H9 (cell line): Measurements from ENCODE around the gene ECSIT. TPM values are rescaled to one million over a fixed set of nuclear protein-coding genes. Genes with fewer than 3 reads are reported as not detected.
A peak's percentile ranks its signal among the peaks of the same experiment; 100 is the strongest.

ENCODE experiments used
- DNase-seq: peaks from one replicate; pipeline ENCODE4 v3.0.0-alpha.2; 2017
- H2AFZ ChIP-seq: one replicate; pipeline ENCODE4 v1.6.1; 2013; ENCODE audit warnings: mild to moderate bottlenecking, low read length, control low read depth, moderate library complexity
- H2AK5ac ChIP-seq: 2 replicates; pipeline ENCODE4 v1.6.1; 2013; ENCODE audit warnings: low read length, control low read depth, mixed read lengths; ENCODE audit not compliant: insufficient read length
- H2BK120ac ChIP-seq: one replicate; pipeline ENCODE4 v1.6.1; 2013; ENCODE audit warnings: low read depth, mild to moderate bottlenecking, low read length, control low read depth, inconsistent platforms; ENCODE audit not compliant: poor library complexity, severe bottlenecking
- H2BK12ac ChIP-seq: 2 replicates; pipeline ENCODE4 v1.6.1; 2013; ENCODE audit warnings: low read length, control low read depth, mixed read lengths, low read depth; ENCODE audit not compliant: insufficient read length
- H2BK15ac ChIP-seq: 2 replicates; pipeline ENCODE4 v1.6.1; 2013; ENCODE audit warnings: low read depth, low read length, control low read depth
- H2BK20ac ChIP-seq: one replicate; pipeline ENCODE4 v1.6.1; 2013; ENCODE audit warnings: low read depth, mild to moderate bottlenecking, low read length, control low read depth, inconsistent platforms; ENCODE audit not compliant: poor library complexity, severe bottlenecking
- H2BK5ac ChIP-seq: 2 replicates; pipeline ENCODE4 v1.6.1; 2013; ENCODE audit warnings: low read length, control low read depth, mixed read lengths; ENCODE audit not compliant: insufficient read length
- H3K14ac ChIP-seq: 2 replicates; pipeline ENCODE4 v1.6.1; 2013; ENCODE audit warnings: low read length, control low read depth; ENCODE audit not compliant: insufficient read depth
- H3K18ac ChIP-seq: 2 replicates; pipeline ENCODE4 v1.6.1; 2013; ENCODE audit warnings: low read depth, mild to moderate bottlenecking, mixed read lengths, low read length, control low read depth; ENCODE audit not compliant: insufficient read length
- H3K23ac ChIP-seq: 2 replicates; pipeline ENCODE4 v1.6.1; 2013; ENCODE audit warnings: low read length, control low read depth, mixed read lengths, low read depth; ENCODE audit not compliant: insufficient read length
- H3K23me2 ChIP-seq: 2 replicates; pipeline ENCODE4 v1.6.1; 2013; ENCODE audit warnings: low read depth, mild to moderate bottlenecking, mixed read lengths, low read length, control low read depth; ENCODE audit not compliant: insufficient read length, poor library complexity, severe bottlenecking
- H3K27ac ChIP-seq: 2 replicates; pipeline ENCODE4 v1.5.1; 2013; ENCODE audit warnings: low read length, control low read depth, mixed read lengths, low read depth; ENCODE audit not compliant: insufficient read length
- H3K27me3 ChIP-seq: 2 replicates; pipeline ENCODE4 v1.6.1; 2013; ENCODE audit warnings: low read length, control low read depth, inconsistent platforms; ENCODE audit not compliant: insufficient read depth
- H3K4ac ChIP-seq: 2 replicates; pipeline ENCODE4 v1.6.1; 2013; ENCODE audit warnings: low read depth, mild to moderate bottlenecking, control low read depth, inconsistent platforms, low read length, moderate library complexity
- H3K4me1 ChIP-seq: 2 replicates; pipeline ENCODE4 v1.6.1; 2013; ENCODE audit warnings: low read length, control low read depth, inconsistent platforms; ENCODE audit not compliant: insufficient read depth
- H3K4me2 ChIP-seq: 2 replicates; pipeline ENCODE4 v1.6.1; 2013; ENCODE audit warnings: low read length, control low read depth, mixed read lengths; ENCODE audit not compliant: insufficient read length, insufficient read depth
- H3K56ac ChIP-seq: 2 replicates; pipeline ENCODE4 v1.6.1; 2013; ENCODE audit warnings: low read depth, mild to moderate bottlenecking, mixed read lengths, low read length, control low read depth; ENCODE audit not compliant: insufficient read length
- H3K79me1 ChIP-seq: 2 replicates; pipeline ENCODE4 v1.6.1; 2013; ENCODE audit warnings: low read depth, mild to moderate bottlenecking, moderate library complexity, low read length, control low read depth, inconsistent platforms; ENCODE audit not compliant: insufficient read depth, poor library complexity, severe bottlenecking
- H3K79me2 ChIP-seq: 2 replicates; pipeline ENCODE4 v1.6.1; 2013; ENCODE audit warnings: low read length, control low read depth, inconsistent platforms; ENCODE audit not compliant: insufficient read depth
- H3K9ac ChIP-seq: 2 replicates; pipeline ENCODE4 v1.6.1; 2013; ENCODE audit warnings: low read length, control low read depth, mixed read lengths; ENCODE audit not compliant: insufficient read length; ENCODE audit errors: extremely low read depth
- H3K9me3 ChIP-seq: one replicate; pipeline ENCODE4 v1.6.1; 2013; ENCODE audit warnings: low read depth, low read length, inconsistent platforms; ENCODE audit not compliant: control insufficient read depth
- H3T11ph ChIP-seq: one replicate; pipeline ENCODE4 v1.6.1; 2013; ENCODE audit warnings: mild to moderate bottlenecking, low read length, control low read depth, inconsistent platforms
- H4K20me1 ChIP-seq: one replicate; pipeline ENCODE4 v1.6.1; 2013; ENCODE audit not compliant: control insufficient read depth, insufficient read length, insufficient read depth
- H4K5ac ChIP-seq: 2 replicates; pipeline ENCODE4 v1.6.1; 2013; ENCODE audit warnings: low read depth, mild to moderate bottlenecking, mixed read lengths, low read length, control low read depth; ENCODE audit not compliant: insufficient read length
- H4K8ac ChIP-seq: replicated peaks from 2 replicates; pipeline ENCODE4 v1.6.1; 2013; ENCODE audit warnings: low read length, control low read depth, mixed read lengths, low read depth; ENCODE audit not compliant: insufficient read length
- H4K91ac ChIP-seq: 2 replicates; pipeline ENCODE4 v1.6.1; 2013; ENCODE audit warnings: low read depth, mild to moderate bottlenecking, moderate library complexity, mixed read lengths, low read length, control low read depth; ENCODE audit not compliant: insufficient read length
- H3K27ac Mint-ChIP-seq, 3 experiments: 2 replicates in 2 of 3; 3 replicates in 1 of 3; pipeline ENCODE4 v1.8.0; 2020 to 2021; ENCODE audit warnings: mixed read lengths in 3 of 3, mild to moderate bottlenecking in 1 of 3, moderate library complexity in 1 of 3
- H3K27me3 Mint-ChIP-seq: 2 replicates; pipeline ENCODE4 v1.8.0; 2021; ENCODE audit warnings: low read depth, mild to moderate bottlenecking, moderate library complexity, mixed read lengths
- H3K36me3 Mint-ChIP-seq, 3 experiments: 2 replicates in 2 of 3; 3 replicates in 1 of 3; pipeline ENCODE4 v1.8.0; 2020 to 2021; ENCODE audit warnings: low read depth in 3 of 3, mixed read lengths in 3 of 3; ENCODE audit not compliant: insufficient read depth in 1 of 3
- H3K4me1 Mint-ChIP-seq, 2 experiments: 2 replicates each; pipeline ENCODE4 v1.8.0; 2020; ENCODE audit warnings: mixed read lengths in 2 of 2
- H3K4me3 Mint-ChIP-seq, 2 experiments: 2 replicates in 1 of 2; 3 replicates in 1 of 2; pipeline ENCODE4 v1.8.0; 2020 to 2021; ENCODE audit warnings: mild to moderate bottlenecking in 2 of 2, mixed read lengths in 2 of 2, moderate library complexity in 1 of 2
- H3K9me3 Mint-ChIP-seq, 2 experiments: 2 replicates in 1 of 2; 3 replicates in 1 of 2; pipeline ENCODE4 v1.8.0; 2020; ENCODE audit warnings: mild to moderate bottlenecking in 2 of 2, mixed read lengths in 2 of 2, moderate library complexity in 1 of 2
- WGBS: extraction: QIAGEN DNeasy Blood & Tissue Kit; methylation state at CpG from one replicate; pipeline ENCODE4 v1.1.7; 2013; ENCODE audit warnings: missing lambda C conversion rate, low lambda C conversion rate, mixed read lengths; ENCODE audit not compliant: insufficient read length; ENCODE audit errors: extremely low coverage; 5-methylcytosine and 5-hydroxymethylcytosine counted together
- total RNA-seq: library from RNA; stranded (reverse); gene quantifications from 2 replicates; pipeline ENCODE4 v1.2.1, GENCODE V29; 2021
- TF ChIP-seq, protein P1 (sequence below): fragments of 200-600 bp; sonication (generic); conservative IDR thresholded peaks from 3 replicates; pipeline ENCODE4 v1.8.0; 2021; ENCODE audit warnings: antibody characterized with exemption, mild to moderate bottlenecking

The ECSIT gene
- total RNA-seq, 1 experiment from 2014 or later: 42.4 TPM

DNA sequence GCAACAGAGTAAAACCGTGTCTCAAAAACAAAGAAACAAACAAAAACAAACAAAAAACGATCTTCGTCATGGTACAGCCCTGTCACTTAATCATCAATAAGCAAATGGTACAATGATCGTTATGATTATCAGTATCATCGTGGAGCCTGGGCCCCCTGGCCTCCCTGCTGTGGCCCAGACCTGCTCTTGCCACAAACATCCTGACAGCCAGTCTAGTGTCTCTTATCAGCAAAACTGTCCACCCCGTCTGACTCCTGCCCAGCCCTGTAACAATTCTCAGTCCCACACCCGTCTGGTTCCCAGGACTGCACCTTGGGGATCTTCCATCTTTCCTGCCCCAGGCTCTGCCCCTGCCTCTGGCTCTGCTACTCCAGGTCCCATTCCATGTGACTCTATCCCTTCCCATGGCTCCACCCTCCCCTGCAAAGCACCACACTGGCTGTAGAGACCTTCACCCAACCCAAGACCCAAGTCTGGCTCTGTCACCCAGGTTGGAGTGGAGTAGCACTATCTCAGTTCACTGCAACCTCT, 29.0 kb downstream of the ECSIT start:
- no peak overlapping the region for H3K9ac ChIP-seq
- no peak overlapping the region for H4K5ac ChIP-seq
- Mint-ChIP-seq H3K36me3 (peaks cover 0 to 8% (median 4%) of the 10 kb centered on the region in 3 experiments; a peak in 3 of 7 replicates), H3K27ac (peak overlapping the region in 1 of 3 experiments; percentile 7; a peak in 2 of 7 replicates), H3K27me3 (no peaks in the 10 kb centered on the region), H3K4me3 (no peak overlapping the region), H3K4me1 (peaks cover 7% of the 10 kb centered on the region in 2 experiments), H3K9me3 (no peaks in the 10 kb centered on the region)
- no peaks in the 10 kb centered on the region for H3K4me1 ChIP-seq
- no CpG with 5 or more reads among the region's 7 CpGs for WGBS
- no peak overlapping the region for H3K23ac ChIP-seq
- no peaks in the 10 kb centered on the region for H4K20me1 ChIP-seq
- no peak for DNase-seq
- H4K8ac ChIP-seq: no peak overlapping the region
- H3K4ac ChIP-seq: no peak overlapping the region
- H2AK5ac ChIP-seq: no peak overlapping the region
- H3K18ac ChIP-seq: no peak overlapping the region
- H3K56ac ChIP-seq: no peak overlapping the region
- no peak overlapping the region for H2BK20ac ChIP-seq
- no peak overlapping the region for H3K27ac ChIP-seq
- H3K27me3 ChIP-seq: no peaks in the 10 kb centered on the region
- H2BK12ac ChIP-seq: no peak overlapping the region
- H2BK5ac ChIP-seq: no peak overlapping the region
- no peak overlapping the region for H4K91ac ChIP-seq
- no peak overlapping the region for H2AFZ ChIP-seq
- H3K9me3 ChIP-seq: no peaks in the 10 kb centered on the region
- no peak overlapping the region for H2BK15ac ChIP-seq
- H2BK120ac ChIP-seq: no peak overlapping the region
- TF ChIP-seq, protein P1, sequence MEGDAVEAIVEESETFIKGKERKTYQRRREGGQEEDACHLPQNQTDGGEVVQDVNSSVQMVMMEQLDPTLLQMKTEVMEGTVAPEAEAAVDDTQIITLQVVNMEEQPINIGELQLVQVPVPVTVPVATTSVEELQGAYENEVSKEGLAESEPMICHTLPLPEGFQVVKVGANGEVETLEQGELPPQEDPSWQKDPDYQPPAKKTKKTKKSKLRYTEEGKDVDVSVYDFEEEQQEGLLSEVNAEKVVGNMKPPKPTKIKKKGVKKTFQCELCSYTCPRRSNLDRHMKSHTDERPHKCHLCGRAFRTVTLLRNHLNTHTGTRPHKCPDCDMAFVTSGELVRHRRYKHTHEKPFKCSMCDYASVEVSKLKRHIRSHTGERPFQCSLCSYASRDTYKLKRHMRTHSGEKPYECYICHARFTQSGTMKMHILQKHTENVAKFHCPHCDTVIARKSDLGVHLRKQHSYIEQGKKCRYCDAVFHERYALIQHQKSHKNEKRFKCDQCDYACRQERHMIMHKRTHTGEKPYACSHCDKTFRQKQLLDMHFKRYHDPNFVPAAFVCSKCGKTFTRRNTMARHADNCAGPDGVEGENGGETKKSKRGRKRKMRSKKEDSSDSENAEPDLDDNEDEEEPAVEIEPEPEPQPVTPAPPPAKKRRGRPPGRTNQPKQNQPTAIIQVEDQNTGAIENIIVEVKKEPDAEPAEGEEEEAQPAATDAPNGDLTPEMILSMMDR: no peak
- H3K79me1 ChIP-seq: no peaks in the 10 kb centered on the region
- no peak overlapping the region for H3K4me2 ChIP-seq
- no peak overlapping the region for H3T11ph ChIP-seq
- peaks cover 3% of the 10 kb centered on the region for H3K23me2 ChIP-seq
- H3K79me2 ChIP-seq: no peaks in the 10 kb centered on the region
- no peak overlapping the region for H3K14ac ChIP-seq
